GM18867 (cell line): ENCODE measurements around the gene NUP188.

Experiments used
- ATAC-seq: cut with Tn5 transposase; IDR thresholded peaks from one replicate; pipeline ENCODE4 v1.9.1; 2021; ENCODE audit warnings: mild to moderate bottlenecking, moderate library complexity; ENCODE audit not compliant: unreplicated experiment

The NUP188 gene

GRCh38 chr9:128947527-128948301 lies at the start of gene NUP188, which contains the start of gene DOLK:
TSS of gene NUP188 (plus strand) at chr9:128947699. CDS start at chr9:128947720, 21 bp downstream.
TSS of gene DOLK (minus strand) at chr9:128947603. CDS start at chr9:128947303, 300 bp downstream.
- peak; percentile 80 for ATAC-seq

GRCh38 chr9:128898382-128898781 lies 49.1 kb upstream of the NUP188 start:
- ATAC-seq: no peak

- ATAC-seq: no peak
These were observed 48.5 kb upstream of the NUP188 start for GRCh38 chr9:128898845-128899565.

GRCh38 chr9:128899566-128900322 lies 47.8 kb upstream of the NUP188 start:
- no peak for ATAC-seq

GRCh38 chr9:128901379-128901778 lies 46.1 kb upstream of the NUP188 start:
- no peak for ATAC-seq

- peak; percentile 7 for ATAC-seq
These were observed 45.7 kb upstream of the NUP188 start for GRCh38 chr9:128901822-128902221.

GRCh38 chr9:128902351-128903078 lies 45.0 kb upstream of the NUP188 start:
- ATAC-seq: peak; percentile 82

GRCh38 chr9:128903079-128903461 lies 44.4 kb upstream of the NUP188 start:
- ATAC-seq: no peak

- no peak for ATAC-seq
These were observed 43.5 kb upstream of the NUP188 start for GRCh38 chr9:128903871-128904620.

- no peak for ATAC-seq
These were observed 41.5 kb upstream of the NUP188 start for GRCh38 chr9:128905964-128906363.

- ATAC-seq: no peak
These were observed 40.8 kb upstream of the NUP188 start for GRCh38 chr9:128906741-128907140.

- ATAC-seq: no peak
These were observed 39.1 kb upstream of the NUP188 start for GRCh38 chr9:128908372-128908771.

- ATAC-seq: no peak
These were observed 37.6 kb upstream of the NUP188 start for GRCh38 chr9:128909859-128910258.

GRCh38 chr9:128910906-128911305 lies 36.6 kb upstream of the NUP188 start:
- ATAC-seq: no peak

GRCh38 chr9:128911529-128912035 lies 35.9 kb upstream of the NUP188 start:
- no peak for ATAC-seq

GRCh38 chr9:128912270-128912853 lies 35.1 kb upstream of the NUP188 start:
- ATAC-seq: no peak

- no peak for ATAC-seq
These were observed 34.2 kb upstream of the NUP188 start for GRCh38 chr9:128913048-128913900.

GRCh38 chr9:128913995-128914772 lies 33.3 kb upstream of the NUP188 start:
- ATAC-seq: no peak
